ENCODE measurements around the gene SLC25A4. TPM values are rescaled to one million over a fixed set of nuclear protein-coding genes. Genes with fewer than 3 reads are reported as not detected.
"Not testable (repeated sequence)": the region's sequence is repeated elsewhere in the genome, so short reads cannot be mapped to it uniquely, and the experiment has no call there.

SLC25A4 gene
- total and polyA plus RNA-seq, 5 experiments from 2014 or later: 11.7 to 15.8 (median 13.2) TPM

DNA sequence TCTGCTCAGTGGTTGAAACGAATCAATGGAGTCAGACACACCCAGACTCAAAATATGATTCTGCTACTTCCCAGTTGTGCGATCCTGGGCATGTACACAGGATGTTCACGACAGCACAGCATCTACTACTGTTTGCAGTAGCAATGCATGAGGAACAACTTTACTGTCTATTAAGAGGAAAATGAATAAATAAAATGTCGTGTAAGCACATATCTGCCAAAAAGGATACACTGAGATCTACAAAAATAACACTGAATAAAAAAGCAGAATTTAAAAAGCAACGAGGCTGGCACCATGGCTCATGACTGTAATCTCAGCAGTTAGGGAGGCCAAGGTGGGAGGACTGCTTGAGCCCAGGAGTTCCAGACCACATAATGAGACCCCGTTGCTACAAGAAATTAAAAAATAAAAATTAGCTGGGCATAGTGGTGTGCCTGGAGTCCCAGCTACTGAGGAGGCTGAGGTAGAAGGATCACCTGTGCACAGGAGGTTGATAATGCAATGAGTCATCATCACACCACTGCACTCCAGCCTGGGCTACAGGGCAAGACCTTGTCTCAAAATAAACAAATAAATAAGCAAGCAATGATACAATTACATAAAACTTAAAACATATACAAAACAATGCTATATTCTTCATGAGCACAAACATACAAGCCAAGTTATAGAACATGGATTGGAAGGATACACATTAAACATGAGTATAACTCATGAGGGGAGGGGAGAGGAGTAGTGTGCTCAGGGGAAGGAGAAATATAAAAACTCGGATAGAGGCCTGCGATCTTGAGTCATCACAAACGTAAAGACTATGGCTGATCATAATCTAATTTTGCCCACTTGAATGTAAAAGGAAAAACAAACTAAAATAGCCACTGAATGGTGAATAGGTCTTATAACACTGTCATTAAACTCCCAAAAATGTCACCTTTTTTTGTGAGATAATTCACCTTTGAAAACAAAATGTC lies 52.1 kb downstream of the SLC25A4 start:
- no peak for ATAC-seq
- Mint-ChIP-seq H3K9me3 (no peaks in the 10 kb centered on the region), H3K36me3 (peaks cover 0 to 45% (median 10%) of the 10 kb centered on the region in 3 donors), H3K4me1 (peaks cover 12 to 34% (median 27%) of the 10 kb centered on the region in 4 donors), H3K27ac (peak overlapping the region in 2 of 10 donors; percentile 38 to 65), H3K4me3 (no peak overlapping the region), H3K27me3 (no peaks in the 10 kb centered on the region)
- no peak for DNase-seq
- POLR2A ChIA-PET: interaction anchor here (0.7 kb wide), 1 partner anchor 188 kb away, joined by 3 read pairs; no protein-coding TSS in a partner anchor

DNA sequence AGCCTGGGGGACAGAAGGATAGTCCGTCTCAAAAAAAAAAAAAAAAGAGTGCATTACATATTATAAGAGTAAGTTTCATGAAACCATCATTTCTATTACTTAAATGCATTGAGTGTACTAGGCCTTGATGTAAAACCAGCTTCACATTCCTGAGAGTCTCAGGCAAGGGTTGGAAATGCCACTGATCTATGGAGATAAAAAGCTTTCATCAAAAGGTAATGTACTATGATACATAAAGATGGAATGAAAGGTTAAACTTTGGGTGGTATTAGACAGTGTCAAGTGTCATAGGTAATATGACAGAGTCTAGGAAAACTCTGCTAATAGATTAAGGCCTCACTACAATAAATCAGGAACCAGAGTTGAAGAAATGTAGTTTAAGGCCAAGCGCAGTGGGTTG lies 53.4 kb downstream of the SLC25A4 start:
- DNase-seq (no peak), ATAC-seq (no peak)
- no peaks in the 10 kb centered on the region for H3K27me3 Mint-ChIP-seq
- peak overlapping the region in 2 of 10 donors; percentile 43 to 53 for H3K27ac Mint-ChIP-seq
- peaks cover 0 to 46% (median 8%) of the 10 kb centered on the region in 3 donors for H3K36me3 Mint-ChIP-seq
- H3K9me3 Mint-ChIP-seq: no peaks in the 10 kb centered on the region
- peaks cover 7 to 26% (median 23%) of the 10 kb centered on the region in 4 donors for H3K4me1 Mint-ChIP-seq
- no peak overlapping the region for H3K4me3 Mint-ChIP-seq
- POLR2A ChIA-PET: no interaction called here

DNA sequence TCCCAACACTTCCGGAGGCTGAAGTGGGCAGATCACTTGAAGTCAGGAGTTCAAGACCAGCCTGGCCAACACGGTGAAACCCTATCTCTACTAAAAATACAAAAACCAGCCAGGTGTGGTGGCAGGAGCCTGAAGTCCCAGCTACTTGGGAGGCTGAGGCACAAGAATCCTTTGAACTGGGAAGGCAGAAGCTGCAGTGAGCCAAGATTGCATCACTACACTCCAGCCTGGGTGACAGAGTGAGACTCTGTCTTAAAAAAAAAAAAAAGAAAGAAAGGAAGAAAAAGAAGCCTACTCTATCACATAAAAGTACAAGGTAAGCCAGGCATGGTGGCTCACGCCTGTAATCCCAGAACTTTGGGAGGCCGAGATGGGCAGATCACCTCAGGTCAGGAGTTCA lies 55.1 kb downstream of the SLC25A4 start:
- peak overlapping the region in 3 of 10 donors; percentile 33 to 92 (median 67) for H3K27ac Mint-ChIP-seq
- peaks cover 16 to 35% (median 32%) of the 10 kb centered on the region in 4 donors for H3K4me1 Mint-ChIP-seq

More for the DNA sequence above, 55.1 kb downstream of the SLC25A4 start:
- ATAC-seq, H3K4me3 Mint-ChIP-seq, H3K9me3 Mint-ChIP-seq, POLR2A ChIA-PET, H3K27me3 Mint-ChIP-seq, DNase-seq: not testable (repeated sequence)
- peaks cover 0 to 46% (median 8%) of the 10 kb centered on the region in 3 donors for H3K36me3 Mint-ChIP-seq

Other genes with a start within 250 kb of the SLC25A4 start
- gene HELT, start 124.8 kb upstream of the SLC25A4 start, total RNA-seq: not detected
- gene HELT, start 124.8 kb upstream of the SLC25A4 start, polyA plus RNA-seq: not detected
- 10 to 100 TPM; 37.2 to 38.3 TPM for gene CFAP97, start 60.7 kb downstream of the SLC25A4 start, total RNA-seq
- gene CFAP97, start 60.7 kb downstream of the SLC25A4 start, polyA plus RNA-seq: 10 to 100 TPM; 65.1 to 73.0 (median 71.0) TPM
- gene SNX25, start 66.3 kb downstream of the SLC25A4 start, total RNA-seq: 10 to 100 TPM; 14.6 to 16.6 TPM
- 1 to 10 TPM; 4.2 to 7.6 (median 4.6) TPM for gene SNX25, start 66.3 kb downstream of the SLC25A4 start, polyA plus RNA-seq